Measurements from ENCODE around the gene SKIL. TPM values are rescaled to one million over a fixed set of nuclear protein-coding genes. Genes with fewer than 3 reads are reported as not detected.

The SKIL gene
- total RNA-seq, 2 donors from 2014 or later = 16.9 to 41.3 TPM

DNA sequence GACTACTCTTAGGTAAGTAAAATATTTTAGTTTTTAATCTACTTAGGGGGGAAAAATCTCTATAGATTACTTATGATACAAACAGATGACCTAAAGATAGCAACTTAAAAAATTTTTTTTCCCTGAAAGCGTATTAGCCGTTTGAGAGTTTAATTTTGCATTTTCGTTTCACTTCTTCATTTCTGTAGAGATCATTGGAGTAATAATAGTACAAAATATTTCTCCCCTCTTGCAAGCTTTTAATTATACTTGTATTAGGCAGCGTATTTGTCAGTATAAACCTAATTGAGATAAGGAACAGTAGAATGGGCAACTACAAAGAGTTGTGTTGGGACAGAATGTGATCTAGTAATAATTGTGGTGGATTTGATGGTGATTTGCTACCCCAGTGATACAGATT lies 10.3 kb downstream of the SKIL start:
- Histone ChIP-seq H3K4me3 (no peak overlapping the region), H3K9ac (ENCODE audit: low read depth in 2 of 2, low read length in 2 of 2) (no peak overlapping the region), H3K27me3 (no peaks in the 10 kb centered on the region), H3K27ac (no peak overlapping the region), H3K9me3 (no peaks in the 10 kb centered on the region), H3K4me1 (no peaks in the 10 kb centered on the region), H3K36me3 (no peaks in the 10 kb centered on the region)
- TF ChIP-seq, protein P1, sequence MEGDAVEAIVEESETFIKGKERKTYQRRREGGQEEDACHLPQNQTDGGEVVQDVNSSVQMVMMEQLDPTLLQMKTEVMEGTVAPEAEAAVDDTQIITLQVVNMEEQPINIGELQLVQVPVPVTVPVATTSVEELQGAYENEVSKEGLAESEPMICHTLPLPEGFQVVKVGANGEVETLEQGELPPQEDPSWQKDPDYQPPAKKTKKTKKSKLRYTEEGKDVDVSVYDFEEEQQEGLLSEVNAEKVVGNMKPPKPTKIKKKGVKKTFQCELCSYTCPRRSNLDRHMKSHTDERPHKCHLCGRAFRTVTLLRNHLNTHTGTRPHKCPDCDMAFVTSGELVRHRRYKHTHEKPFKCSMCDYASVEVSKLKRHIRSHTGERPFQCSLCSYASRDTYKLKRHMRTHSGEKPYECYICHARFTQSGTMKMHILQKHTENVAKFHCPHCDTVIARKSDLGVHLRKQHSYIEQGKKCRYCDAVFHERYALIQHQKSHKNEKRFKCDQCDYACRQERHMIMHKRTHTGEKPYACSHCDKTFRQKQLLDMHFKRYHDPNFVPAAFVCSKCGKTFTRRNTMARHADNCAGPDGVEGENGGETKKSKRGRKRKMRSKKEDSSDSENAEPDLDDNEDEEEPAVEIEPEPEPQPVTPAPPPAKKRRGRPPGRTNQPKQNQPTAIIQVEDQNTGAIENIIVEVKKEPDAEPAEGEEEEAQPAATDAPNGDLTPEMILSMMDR (IDR thresholded peaks at IDR 0.05) = no peak
- intact Hi-C loops (cut with DNase I) = loop anchor here (10.0 kb wide), 1 partner anchor 53 kb away; no protein-coding TSS in a partner anchor
- DNase-seq = no peak

GRCh38 chr3:170368921-170369320 lies 11.4 kb downstream of the SKIL start:
- intact Hi-C loops (cut with DNase I) = loop anchor here (10.0 kb wide), 1 partner anchor 54 kb away; no protein-coding TSS in a partner anchor
- Histone ChIP-seq H3K27me3 (no peaks in the 10 kb centered on the region), H3K9me3 (no peaks in the 10 kb centered on the region), H3K36me3 (no peaks in the 10 kb centered on the region), H3K4me3 (no peak overlapping the region), H3K9ac (ENCODE audit: low read depth in 2 of 2, low read length in 2 of 2) (no peak overlapping the region), H3K4me1 (no peaks in the 10 kb centered on the region), H3K27ac (no peak overlapping the region)
- TF ChIP-seq, protein P1 (IDR thresholded peaks at IDR 0.05) = no peak
- DNase-seq = no peak

DNA sequence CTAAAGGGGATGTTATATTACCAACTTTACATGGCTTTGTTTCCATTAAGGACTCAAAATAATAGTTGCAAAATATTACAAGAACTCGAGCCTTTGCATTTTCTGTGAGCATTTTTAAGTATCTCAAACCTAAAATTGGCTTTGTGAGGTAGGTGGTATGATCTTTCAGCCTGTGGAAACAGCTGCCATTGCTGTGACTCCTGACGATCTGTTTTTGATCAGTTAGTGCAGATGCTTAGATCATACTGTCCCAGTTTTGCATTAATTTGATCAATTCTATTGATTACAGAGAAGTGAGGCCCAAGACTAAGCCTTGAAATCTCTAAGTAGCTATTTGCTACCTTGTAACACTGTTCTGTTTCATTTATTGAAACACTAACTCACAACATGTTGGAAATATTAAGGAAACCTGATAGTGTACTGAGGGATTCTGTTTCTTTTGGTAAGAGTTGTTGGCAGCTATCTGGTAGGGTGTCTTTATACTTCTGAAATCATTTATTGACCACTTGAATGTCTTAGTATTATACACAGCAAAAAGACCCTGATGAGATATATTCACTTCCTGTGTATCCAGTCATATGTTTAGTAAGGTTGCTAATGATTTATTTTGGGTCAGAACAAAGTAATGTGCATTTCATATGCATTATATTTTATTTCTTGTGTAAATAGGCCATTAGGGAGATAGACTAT lies 14.8 kb downstream of the SKIL start:
- no peaks in the 10 kb centered on the region for H3K4me1 ChIP-seq
- H3K9me3 ChIP-seq = no peaks in the 10 kb centered on the region
- no peak overlapping the region for H3K27ac ChIP-seq
- H3K27me3 ChIP-seq = no peaks in the 10 kb centered on the region
- no peak overlapping the region for H3K4me3 ChIP-seq
- H3K36me3 ChIP-seq = no peaks in the 10 kb centered on the region
- DNase-seq = no peak
- intact Hi-C loops (cut with DNase I) = no loop called here
- TF ChIP-seq, protein P1 (IDR thresholded peaks at IDR 0.05) = no peak
- no peak overlapping the region for H3K9ac ChIP-seq (ENCODE audit: low read depth in 2 of 2, low read length in 2 of 2)

GRCh38 chr3:170383567-170383966 lies 26.1 kb downstream of the SKIL start:
- no peak for DNase-seq
- TF ChIP-seq, protein P1 (IDR thresholded peaks at IDR 0.05) = no peak
- H3K9me3 ChIP-seq = no peaks in the 10 kb centered on the region
- intact Hi-C loops (cut with DNase I) = no loop called here
- no peaks in the 10 kb centered on the region for H3K4me1 ChIP-seq
- no peaks in the 10 kb centered on the region for H3K27me3 ChIP-seq
- H3K27ac ChIP-seq = no peak overlapping the region
- H3K36me3 ChIP-seq = peaks cover 5% of the 10 kb centered on the region
- H3K4me3 ChIP-seq = no peak overlapping the region
- H3K9ac ChIP-seq (ENCODE audit: low read depth in 2 of 2, low read length in 2 of 2) = no peak overlapping the region

- Histone ChIP-seq H3K4me1 (no peaks in the 10 kb centered on the region), H3K36me3 (peaks cover 5% of the 10 kb centered on the region), H3K4me3 (no peak overlapping the region), H3K27ac (no peak overlapping the region), H3K9me3 (no peaks in the 10 kb centered on the region), H3K9ac (ENCODE audit: low read depth in 2 of 2, low read length in 2 of 2) (no peak overlapping the region), H3K27me3 (no peaks in the 10 kb centered on the region)
- TF ChIP-seq, protein P1 (IDR thresholded peaks at IDR 0.05) = no peak
- DNase-seq = no peak
- intact Hi-C loops (cut with DNase I) = no loop called here
Observed at GRCh38 chr3:170386468-170386867, 29.0 kb downstream of the SKIL start.
